Transverse colon (tissue), 4 donors: Measurements from ENCODE around the gene EIF3F.

Experiments
- CTCF ChIP-seq, 5 experiments: fragments of 200-600 bp in 3 of 5; fragments of 450-650 bp in 2 of 5; sonication (generic) in 3 of 5; IDR thresholded peaks; 1 replicate in 2 of 5; 2 replicates in 3 of 5; pipeline ENCODE4 v1.5.1; 2016 to 2017; ENCODE audit warnings: antibody characterized with exemption in 5 of 5, inconsistent platforms in 3 of 5, mild to moderate bottlenecking in 2 of 5, moderate library complexity in 1 of 5
- EP300 ChIP-seq: sonication (generic); formaldehyde crosslinking; IDR thresholded peaks from one replicate; pipeline ENCODE4 v1.6.1; 2017; ENCODE audit warnings: antibody characterized with exemption, low read depth
- POLR2A ChIP-seq: fragments of 450-650 bp; IDR thresholded peaks from one replicate; pipeline ENCODE4 v1.6.1; 2016; ENCODE audit warnings: antibody characterized with exemption, mild to moderate bottlenecking, moderate library complexity
- POLR2AphosphoS5 ChIP-seq, 3 donors: sonication (generic); formaldehyde crosslinking; IDR thresholded peaks; one replicate each; pipeline ENCODE4 v1.6.1; 2016; ENCODE audit warnings: antibody characterized with exemption in 3 of 3

- TF ChIP-seq POLR2AphosphoS5 (IDR thresholded peaks at IDR 0.05) (no peak), CTCF (IDR thresholded peaks at IDR 0.05) (no peak), EP300 (no peak), POLR2A (no peak)
Measured at GRCh38 chr11:8002676-8003075, 15.5 kb downstream of the EIF3F start.
